PC-3 (cell line): ENCODE data around the gene HSD11B1.

Experiments
- CTCF ChIP-seq: fragments of 300-600 bp; sonication (generic); conservative IDR thresholded peaks from 2 replicates; pipeline ENCODE4 v1.5.1; 2017; ENCODE audit warnings: antibody characterized with exemption, low read depth, mild to moderate bottlenecking, low read length
- EZH2 ChIP-seq: fragments of 300-600 bp; sonication (generic); IDR thresholded peaks from one replicate; pipeline ENCODE4 v1.6.1; 2017; ENCODE audit warnings: antibody characterized with exemption, mild to moderate bottlenecking, low read length; ENCODE audit not compliant: unreplicated experiment
- EZH2phosphoT487 ChIP-seq: fragments of 300-600 bp; sonication (generic); IDR thresholded peaks from 2 replicates; pipeline ENCODE4 v1.6.1; 2018; ENCODE audit warnings: mild to moderate bottlenecking, antibody characterized with exemption, low read length, borderline replicate concordance

- TF ChIP-seq CTCF (no peak), EZH2 (no peak), EZH2phosphoT487 (no peak)
Observed at GRCh38 chr1:209673631-209674417, 30.8 kb upstream of the HSD11B1 start.
